DOHH2 (cell line): ENCODE results near the gene FRMD4B.

Source experiments
- CTCF ChIP-seq: fragments of 200-600 bp; sonication (generic); IDR thresholded peaks from one replicate; pipeline ENCODE4 v1.5.1; 2014; ENCODE audit warnings: antibody characterized with exemption, mild to moderate bottlenecking, low read depth, low read length; ENCODE audit not compliant: poor library complexity, severe bottlenecking
- EZH2phosphoT487 ChIP-seq: fragments of 200-600 bp; sonication (generic); IDR thresholded peaks from 2 replicates; pipeline ENCODE4 v1.6.1; 2017; ENCODE audit warnings: borderline replicate concordance, mild to moderate bottlenecking, antibody characterized with exemption, low read length, moderate library complexity, mixed read lengths

- TF ChIP-seq CTCF, result no peak
- no peak for TF ChIP-seq EZH2phosphoT487
Measured at GRCh38 chr3:69420781-69421520, 35.1 kb upstream of the FRMD4B start.
